Middle frontal gyrus (tissue), 1 donor: ENCODE measurements around the gene PNPLA7.
A peak's percentile ranks its signal among the peaks of the same experiment; 100 is the strongest.
"Not testable (repeated sequence)": the region's sequence is repeated elsewhere in the genome, so short reads cannot be mapped to it uniquely, and the experiment has no call there.

Source experiments
- DNase-seq: peaks from one replicate; pipeline ENCODE4 v3.0.0-alpha.2; 2015; ENCODE audit warnings: low spot score; ENCODE audit errors: extremely low spot score

Gene PNPLA7

GRCh38 chr9:137452761-137453642 is 97.2 kb downstream of the PNPLA7 start:
- no peak for DNase-seq

- no peak for DNase-seq
Observed at GRCh38 chr9:137452006-137452760, 98.0 kb downstream of the PNPLA7 start.

- not testable (repeated sequence) for DNase-seq
Observed at GRCh38 chr9:137451264-137452005, 98.8 kb downstream of the PNPLA7 start.

GRCh38 chr9:137450539-137451222 is 99.5 kb downstream of the PNPLA7 start:
- DNase-seq: not testable (repeated sequence)

- no peak for DNase-seq
Observed at GRCh38 chr9:137449931-137450538, 100.2 kb downstream of the PNPLA7 start.

- no peak for DNase-seq
Observed at GRCh38 chr9:137449081-137449844, 100.9 kb downstream of the PNPLA7 start.

- no peak for DNase-seq
Observed at GRCh38 chr9:137448602-137448962, 101.6 kb downstream of the PNPLA7 start.

- no peak for DNase-seq
Observed at GRCh38 chr9:137447722-137448601, 102.2 kb downstream of the PNPLA7 start.

- DNase-seq: no peak
Observed at GRCh38 chr9:137446851-137447471, 103.2 kb downstream of the PNPLA7 start.

GRCh38 chr9:137445930-137446431 is 104.2 kb downstream of the PNPLA7 start:
- DNase-seq: no peak

GRCh38 chr9:137445275-137445807 is 104.9 kb downstream of the PNPLA7 start:
- peak; percentile 60 for DNase-seq

GRCh38 chr9:137444106-137444790 is 106.0 kb downstream of the PNPLA7 start:
- no peak for DNase-seq

- DNase-seq: no peak
Observed at GRCh38 chr9:137441935-137442321, 108.3 kb downstream of the PNPLA7 start.

- DNase-seq: no peak
Observed at GRCh38 chr9:137441289-137441934, 108.8 kb downstream of the PNPLA7 start, which contains the start of gene ENTPD8. TSS of gene ENTPD8 (minus strand) at chr9:137441357. CDS start at chr9:137438285, 3,072 bp downstream.

GRCh38 chr9:137439158-137439714 is 111.0 kb downstream of the PNPLA7 start:
- DNase-seq: no peak

GRCh38 chr9:137438591-137439157 is 111.5 kb downstream of the PNPLA7 start:
- no peak for DNase-seq
